Hepatic stellate cell (primary cell): ENCODE measurements around the gene KCNQ1.
"Not testable (repeated sequence)": the region's sequence is repeated elsewhere in the genome, so short reads cannot be mapped to it uniquely, and the experiment has no call there.

Source experiments
- DNase-seq: peaks from one replicate; pipeline ENCODE4 v3.0.0; 2011; ENCODE audit warnings: low spot score

The KCNQ1 gene

GRCh38 chr11:2474059-2474901 is 29.5 kb downstream of the KCNQ1 start:
- no peak for DNase-seq

DNA sequence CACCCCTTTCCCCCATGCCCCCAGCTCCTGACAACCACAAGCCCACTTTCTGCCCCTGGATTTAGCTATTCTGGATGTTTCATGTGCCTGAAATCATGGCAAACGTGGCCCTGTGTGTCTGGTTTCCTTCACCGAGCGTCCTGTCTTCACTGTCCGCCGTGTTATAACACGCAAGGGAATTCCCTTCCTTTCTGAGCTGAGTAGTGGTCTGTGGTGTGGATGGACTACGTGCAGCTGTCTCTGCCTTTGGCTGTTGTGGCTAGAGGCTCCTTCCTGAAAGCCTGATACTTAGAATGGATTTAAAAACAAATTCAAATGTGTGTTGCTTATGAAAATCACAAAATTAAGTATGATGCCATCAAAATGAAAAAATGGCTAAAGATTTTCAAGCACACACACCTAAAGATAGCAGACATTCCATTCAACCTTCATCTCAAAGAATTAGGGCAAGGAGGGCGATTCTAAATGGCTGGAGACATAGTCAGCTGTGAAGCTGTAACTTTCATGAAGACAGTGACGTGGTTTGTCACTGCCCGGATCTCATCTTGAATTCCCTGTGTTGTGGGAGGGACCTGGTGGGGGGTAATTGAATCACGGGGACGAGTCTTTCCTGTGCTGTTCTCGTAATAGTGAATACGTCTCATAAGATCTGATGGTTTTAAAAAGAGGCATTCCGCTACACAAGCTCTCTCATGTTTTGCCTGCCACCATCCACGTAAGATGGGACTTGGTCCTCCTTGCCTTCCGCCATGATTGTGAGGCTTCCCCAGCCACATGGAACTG is 30.5 kb downstream of the KCNQ1 start:
- DNase-seq = no peak

DNA sequence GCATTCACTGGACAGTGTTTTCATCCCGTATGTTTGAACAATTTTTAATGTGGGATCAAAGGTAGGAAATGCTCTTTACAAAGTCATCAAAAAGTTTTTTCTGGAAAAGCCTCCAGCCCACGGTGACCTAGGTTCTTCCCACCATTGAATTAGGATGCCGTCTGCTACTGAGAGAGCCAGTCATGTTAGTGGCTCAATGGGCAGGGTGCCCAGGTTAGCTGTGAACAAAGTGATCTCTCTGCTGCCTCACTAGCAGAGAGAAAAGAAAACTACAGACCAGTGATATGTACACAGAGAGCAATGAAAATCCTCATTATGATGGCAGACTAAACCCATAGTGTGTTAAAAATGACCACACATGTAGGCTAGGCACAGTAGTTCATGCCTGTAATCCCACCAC is 32.4 kb downstream of the KCNQ1 start:
- no peak for DNase-seq

- no peak for DNase-seq
Observed at GRCh38 chr11:2477936-2478335, 33.1 kb downstream of the KCNQ1 start.

DNA sequence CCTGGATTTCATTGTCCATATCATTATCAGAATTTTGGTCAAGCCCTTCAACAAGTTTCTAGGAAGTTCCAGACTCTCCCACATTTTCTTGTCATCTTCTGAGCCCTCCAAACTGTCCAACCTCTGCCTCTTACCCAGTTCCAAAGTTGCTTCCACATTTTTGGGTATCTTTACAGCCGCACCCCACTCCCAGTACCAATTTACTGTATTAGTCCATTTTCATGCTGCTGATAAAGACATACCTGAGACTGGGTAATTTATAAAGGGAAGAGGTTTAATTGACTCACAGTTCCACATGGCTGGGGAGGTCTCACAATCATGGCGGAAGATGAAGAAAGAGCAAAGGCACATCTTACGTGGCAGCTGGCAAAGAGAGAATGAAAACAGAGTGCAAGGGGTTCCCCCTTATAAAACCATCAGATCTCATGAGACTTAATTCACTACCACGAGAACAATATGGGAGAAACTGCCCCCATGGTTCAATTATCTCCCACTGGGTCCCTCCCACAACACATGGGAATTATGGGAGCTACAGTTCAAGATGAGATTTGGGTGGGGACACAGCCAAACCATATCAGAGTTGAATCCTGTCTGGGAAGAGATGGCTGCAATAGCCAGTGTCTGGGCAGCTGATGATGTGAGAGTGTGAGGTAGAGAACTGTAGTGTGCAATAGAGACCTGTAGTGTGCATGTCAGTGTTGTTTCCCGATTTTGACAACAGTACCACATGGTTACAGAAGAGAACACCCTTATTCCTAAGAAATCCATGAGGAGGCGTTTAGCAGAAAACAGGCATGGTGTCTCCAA is 35.5 kb downstream of the KCNQ1 start:
- DNase-seq = not testable (repeated sequence)

GRCh38 chr11:2480874-2481220 is 36.0 kb downstream of the KCNQ1 start:
- DNase-seq = no peak

DNA sequence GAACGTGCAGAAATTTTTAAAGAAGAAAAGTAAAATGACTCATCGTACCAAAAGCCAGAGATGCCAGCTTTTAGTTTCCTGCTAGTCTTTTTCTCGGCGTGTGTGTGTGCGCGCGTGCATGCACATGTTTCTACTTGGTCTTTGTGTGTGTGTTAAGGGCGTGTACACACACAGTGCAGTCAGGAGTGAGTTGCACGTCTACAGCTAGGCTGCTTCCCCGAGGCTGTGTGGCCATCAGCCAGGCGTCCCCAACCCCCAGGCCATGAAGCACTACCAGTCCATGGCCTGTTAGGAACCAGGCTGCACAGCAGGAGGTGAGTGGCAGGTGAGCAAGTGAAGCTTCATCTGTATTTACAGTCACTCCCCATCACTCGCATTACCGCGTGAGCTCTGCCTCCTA is 36.4 kb downstream of the KCNQ1 start:
- DNase-seq = no peak

DNA sequence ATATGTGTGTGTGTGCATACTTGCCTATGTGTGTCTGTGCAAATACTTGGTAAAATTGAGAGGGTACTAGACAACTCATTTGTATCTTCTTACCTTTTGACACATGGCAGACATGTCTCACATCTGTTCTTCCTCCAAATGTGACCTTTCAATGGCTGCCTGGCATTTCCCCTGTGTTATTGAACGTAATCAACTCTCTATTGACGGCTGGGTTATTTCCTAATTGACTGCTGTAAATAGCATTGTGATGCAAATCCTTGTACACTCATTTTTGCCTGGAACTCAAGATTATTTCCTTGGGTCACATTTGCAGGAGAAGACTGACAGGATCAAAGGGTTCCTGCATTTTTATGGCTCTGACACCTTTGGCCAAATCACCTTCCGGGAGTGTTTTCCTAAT is 37.4 kb downstream of the KCNQ1 start:
- DNase-seq = no peak

DNA sequence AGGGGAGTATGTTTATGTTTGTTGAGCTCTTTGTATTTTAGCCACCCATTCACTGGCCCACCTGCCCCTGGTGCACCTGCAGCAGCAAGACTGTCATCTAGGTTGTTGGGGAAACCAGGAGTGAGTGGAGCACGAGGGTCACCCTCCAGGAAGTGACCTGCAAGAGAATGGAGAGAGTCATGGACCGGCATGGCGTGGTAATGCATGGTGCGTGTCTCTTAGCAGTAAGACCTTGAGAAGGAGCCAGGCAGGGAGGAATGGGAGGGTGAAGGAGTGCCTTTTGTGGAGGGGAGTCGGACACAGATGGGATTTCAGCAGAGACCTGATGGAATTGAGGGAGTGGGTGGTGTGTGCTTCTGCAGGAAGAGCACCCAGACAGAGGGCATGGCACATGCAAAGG is 37.9 kb downstream of the KCNQ1 start:
- no peak for DNase-seq

DNA sequence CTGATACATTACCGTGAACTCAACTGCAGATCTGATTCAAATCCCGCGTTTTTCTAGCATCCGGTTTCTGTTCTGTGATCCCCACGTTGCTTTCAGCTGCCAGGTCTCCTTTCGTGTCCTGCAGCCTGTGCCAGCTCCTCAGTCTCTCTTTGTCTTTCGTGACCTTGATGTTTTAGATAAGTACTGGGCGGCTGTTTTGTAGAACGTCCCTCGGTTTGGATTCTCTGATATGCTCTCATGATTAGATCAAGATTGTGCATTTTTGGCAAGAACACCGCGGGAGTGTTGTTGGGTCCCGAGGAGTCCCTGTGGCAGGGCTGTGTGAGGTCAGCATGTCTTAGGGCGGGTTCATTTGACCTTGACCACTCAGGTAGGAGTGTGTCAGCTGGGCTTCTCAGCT is 38.6 kb downstream of the KCNQ1 start:
- DNase-seq = no peak

DNA sequence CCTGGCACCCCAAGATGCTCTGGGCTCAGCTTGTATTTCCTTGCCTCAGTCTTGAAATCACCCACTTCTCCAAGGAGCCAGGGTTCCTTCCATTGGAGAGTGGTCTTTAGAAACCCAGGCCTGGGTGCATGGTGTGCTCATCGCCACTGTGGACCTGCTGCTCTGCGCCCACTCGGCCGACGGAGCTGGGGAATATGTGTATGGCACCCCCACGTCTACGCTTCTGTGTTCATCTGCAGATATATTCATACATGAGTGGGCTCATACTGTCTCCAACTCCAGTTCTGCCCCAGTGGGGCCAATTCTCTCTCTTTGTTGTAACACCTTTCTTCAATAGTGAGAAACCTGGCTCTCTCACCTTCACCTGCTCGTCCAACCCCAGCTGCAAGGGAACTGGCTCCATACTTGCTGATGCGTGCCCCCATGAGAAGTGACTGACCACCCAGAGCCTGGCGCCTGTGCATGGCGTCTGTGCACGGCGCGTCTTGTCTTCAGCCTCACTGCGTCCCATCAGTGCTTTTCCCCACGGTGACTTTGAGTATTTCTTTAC is 39.8 kb downstream of the KCNQ1 start:
- DNase-seq = no peak

DNA sequence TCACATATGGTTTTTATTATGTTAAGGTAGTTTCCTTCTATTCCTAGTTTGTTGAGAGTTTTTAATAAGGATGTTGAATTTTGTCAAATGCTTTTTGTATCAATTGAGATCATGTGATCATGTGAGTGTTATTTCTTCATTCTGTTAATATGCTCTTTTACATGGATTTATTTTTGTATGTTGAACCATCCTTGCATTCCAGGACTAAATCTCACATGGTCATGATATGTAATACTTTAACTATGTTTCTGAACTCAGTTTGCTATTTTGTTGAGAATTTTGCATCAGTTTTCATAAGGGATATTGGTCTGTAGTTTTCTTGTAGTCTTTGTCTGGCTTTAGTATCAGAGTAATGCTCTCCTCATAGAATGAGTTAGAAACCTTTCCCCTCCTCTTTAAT is 43.2 kb downstream of the KCNQ1 start:
- DNase-seq = no peak

DNA sequence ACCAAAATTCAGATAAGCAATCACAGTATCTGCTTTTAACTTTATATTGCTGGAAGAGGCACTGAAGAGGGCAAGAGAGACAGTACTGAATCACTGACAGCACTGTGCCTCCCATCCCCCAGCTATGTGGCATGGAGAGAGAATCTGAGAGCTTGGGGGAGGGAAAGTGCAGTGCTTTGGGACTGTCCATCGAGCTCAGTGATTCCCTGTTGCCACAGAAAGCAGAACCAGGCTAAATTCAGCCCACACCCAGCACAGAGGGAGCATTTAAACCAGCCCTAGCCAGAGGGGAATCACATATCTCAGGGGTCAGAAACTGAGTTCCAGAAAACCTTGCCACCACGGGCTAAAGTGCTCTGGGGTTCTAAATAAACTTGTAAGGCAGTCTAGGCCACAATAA is 44.3 kb downstream of the KCNQ1 start:
- DNase-seq = no peak

- not testable (repeated sequence) for DNase-seq
Observed at GRCh38 chr11:2497951-2498350, 53.1 kb downstream of the KCNQ1 start.

DNA sequence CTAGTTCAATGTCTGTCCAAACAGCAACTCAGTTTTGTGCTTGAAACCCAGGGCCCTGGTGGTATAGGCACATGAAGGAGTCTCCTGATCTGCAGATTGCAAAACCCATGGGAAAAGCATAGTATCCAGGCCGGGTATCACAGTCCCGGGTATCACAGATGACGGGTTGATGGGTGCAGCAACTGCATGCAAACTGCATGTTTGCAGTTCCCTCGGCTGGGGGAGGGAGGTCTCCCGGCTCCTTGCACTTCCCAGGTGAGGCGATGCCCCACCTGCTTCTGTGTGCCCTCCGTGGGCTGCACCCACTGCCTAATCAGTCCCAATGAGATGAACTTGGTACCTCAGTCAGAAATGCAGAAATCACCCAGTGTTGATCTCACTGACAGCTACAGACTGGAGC is 53.9 kb downstream of the KCNQ1 start:
- DNase-seq = no peak

DNA sequence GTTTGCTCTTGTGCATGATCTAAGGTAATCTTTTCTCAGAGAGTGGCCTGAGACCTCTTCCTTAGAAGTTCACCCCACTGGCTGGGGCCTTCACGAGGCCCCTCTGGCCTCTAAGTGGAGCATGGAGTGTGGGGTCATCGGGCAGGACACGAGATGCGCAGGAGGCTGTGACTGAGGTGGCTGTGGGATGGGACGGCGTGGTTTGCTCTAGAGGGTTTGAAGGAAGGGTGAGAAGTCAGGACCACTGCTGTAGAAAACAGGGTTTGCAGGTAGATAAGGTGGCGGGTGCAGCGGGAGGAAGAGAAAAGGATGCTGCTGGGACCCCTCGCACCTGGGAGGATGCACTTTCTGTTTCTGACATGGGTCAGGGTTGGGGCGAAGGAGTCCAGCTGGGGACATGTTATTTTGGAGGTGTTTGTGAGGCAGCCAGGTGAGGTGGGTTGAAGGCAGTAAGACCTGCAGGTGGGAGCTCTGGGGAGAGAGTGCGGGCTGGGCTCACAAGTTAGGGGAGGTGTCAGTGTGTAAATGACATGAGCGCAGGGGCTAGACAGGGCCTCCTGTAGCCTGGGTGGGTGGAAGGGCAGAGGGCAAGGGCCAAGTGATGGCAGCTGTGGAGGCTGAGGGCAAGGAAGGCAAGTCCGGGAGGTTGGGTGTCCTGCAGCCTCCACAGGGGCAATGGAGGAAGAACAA is 62.5 kb downstream of the KCNQ1 start:
- DNase-seq = no peak

GRCh38 chr11:2507945-2508749 is 63.3 kb downstream of the KCNQ1 start:
- DNase-seq = no peak

DNA sequence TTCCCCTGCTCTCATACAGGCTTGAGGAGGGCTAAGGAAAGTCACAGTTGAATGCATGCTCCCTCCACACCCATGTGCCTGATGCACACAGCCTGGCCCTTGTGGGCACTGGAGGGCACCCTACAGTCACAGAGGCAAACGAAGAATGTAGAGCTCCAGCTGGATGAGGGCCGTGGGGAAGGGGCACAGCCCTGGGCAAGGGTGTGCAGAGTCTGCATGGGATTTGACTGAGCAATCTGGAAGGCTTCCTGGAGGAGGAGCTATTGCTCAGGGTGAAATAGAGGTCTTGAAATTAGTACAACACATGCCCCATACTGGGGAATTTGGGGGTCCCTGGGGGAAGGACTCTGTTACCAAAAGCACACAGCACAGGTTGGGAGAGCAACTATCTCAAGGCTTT is 64.0 kb downstream of the KCNQ1 start:
- DNase-seq = no peak

DNA sequence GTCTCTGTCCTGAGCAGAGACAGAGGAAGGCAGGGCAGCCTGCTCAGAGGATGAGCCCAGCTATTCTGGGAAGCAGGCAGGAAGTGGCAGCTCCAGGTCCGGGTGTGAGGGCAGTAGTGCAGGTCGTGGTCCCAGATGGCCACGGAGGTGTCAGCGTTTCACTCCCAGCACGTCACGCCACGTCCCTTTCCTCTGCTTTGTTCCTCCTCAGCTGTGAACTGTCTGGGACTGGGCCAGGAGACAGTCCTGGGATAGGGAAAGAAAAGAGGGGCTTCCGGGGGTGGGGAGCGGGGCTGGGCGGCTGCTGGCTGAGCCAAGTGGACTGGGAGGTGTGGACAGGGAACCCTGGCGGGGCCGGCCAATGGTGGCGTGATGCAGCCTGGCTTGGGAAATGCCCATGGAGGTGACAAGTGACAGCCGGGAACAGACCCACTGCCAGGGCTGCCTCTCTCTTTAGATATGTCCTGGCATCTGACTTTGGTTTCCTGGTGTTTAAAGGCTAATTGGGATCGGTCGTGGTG is 64.7 kb downstream of the KCNQ1 start:
- DNase-seq = peak; percentile 13

DNA sequence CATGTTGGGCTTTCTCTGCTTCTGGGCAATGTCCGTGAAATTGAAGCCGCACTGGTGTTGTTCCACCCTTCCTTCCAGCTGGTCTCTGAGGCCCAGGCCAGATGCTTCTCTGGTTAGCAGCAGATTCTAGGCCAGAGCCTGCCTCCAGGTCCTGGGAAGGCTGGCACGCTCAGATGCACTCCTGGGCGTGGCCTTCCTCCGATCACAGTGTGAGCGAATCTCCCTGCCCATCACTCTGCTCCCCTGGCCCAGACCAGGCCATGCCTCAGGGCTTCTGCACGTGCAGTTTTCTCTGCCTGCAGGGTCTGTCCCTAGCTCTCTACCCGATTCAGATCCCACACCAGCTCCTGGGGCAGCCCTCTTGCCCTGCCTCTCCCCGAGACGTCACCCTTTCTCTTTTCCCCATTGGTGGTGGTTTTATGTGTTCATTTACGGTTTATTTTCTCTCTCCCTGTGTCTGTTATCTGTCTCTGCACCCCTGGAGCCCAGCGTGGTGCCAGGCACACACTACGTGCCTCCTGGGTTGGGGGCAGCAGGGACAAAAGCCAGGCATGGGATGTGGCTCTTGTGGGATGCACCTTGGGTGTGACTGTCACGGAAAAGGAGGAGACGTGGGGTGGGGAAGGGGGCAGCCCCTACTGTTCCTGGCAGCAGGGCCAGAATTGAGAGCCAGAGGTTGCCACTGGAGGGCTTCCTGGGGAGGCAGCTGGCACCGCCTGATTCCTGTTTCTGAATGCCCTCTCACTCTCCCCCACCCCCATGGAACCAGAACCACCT is 66.0 kb downstream of the KCNQ1 start:
- DNase-seq = no peak
